ENCODE data around the gene PHF19. TPM values are rescaled to one million over a fixed set of nuclear protein-coding genes. Genes with fewer than 3 reads are reported as not detected.

Gene PHF19
- polyA plus RNA-seq, 1 donor (not counting 4 experiments of a cell fraction or from before 2014, with no cell fraction given) = 11.7 TPM

- Histone ChIP-seq H3K27ac (ENCODE audit: control insufficient read depth, insufficient read depth, low read length) (no peak overlapping the region), H3K79me2 (ENCODE audit: control insufficient read depth, insufficient read depth, low read length) (no peaks in the 10 kb centered on the region), H3K4me2 (ENCODE audit: control insufficient read depth, extremely low read depth, insufficient read depth, low read depth, low read length) (no peak overlapping the region), H3K9me1 (ENCODE audit: control insufficient read depth, extremely low read depth, insufficient read depth, low read length) (no peaks in the 10 kb centered on the region), H3K9ac (ENCODE audit: control insufficient read depth, extremely low read depth, insufficient read depth, low read length) (no peak overlapping the region), H2AFZ (ENCODE audit: control insufficient read depth, low read length) (no peak overlapping the region), H3K9me3 (ENCODE audit: control insufficient read depth, low read depth, low read length) (no peaks in the 10 kb centered on the region), H4K20me1 (ENCODE audit: control insufficient read depth, extremely low read depth, insufficient read depth, low read length) (no peaks in the 10 kb centered on the region), H3K27me3 (ENCODE audit: control insufficient read depth, extremely low read depth, insufficient read depth, low read length) (no peaks in the 10 kb centered on the region), H3K4me3 (ENCODE audit: control insufficient read depth in 2 of 3, extremely low read depth in 1 of 3, insufficient read depth in 2 of 3, low read depth in 1 of 3, low read length in 3 of 3) (no peak overlapping the region), H3K36me3 (ENCODE audit: control insufficient read depth in 2 of 2, extremely low read depth in 1 of 2, insufficient read depth in 2 of 2, low read length in 2 of 2) (peaks cover 5 to 21% of the 10 kb centered on the region in 2 experiments), H3K4me1 (ENCODE audit: control insufficient read depth, extremely low read depth, insufficient read depth, low read length) (no peaks in the 10 kb centered on the region)
- FAIRE-seq (no peak), DNase-seq (ENCODE audit: low read depth, low spot score) (no peak)
- dilution Hi-C loops (cut with MboI; ENCODE audit: extremely low pct_ligation_motif_present, low sequenced_read_pairs) = no loop called here
- no peak for TF ChIP-seq CTCF (optimal IDR thresholded peaks at IDR 0.05 in 1 of 3, IDR thresholded peaks at IDR 0.05 in 1 of 3, conservative IDR thresholded peaks at IDR 0.05 in 1 of 3; ENCODE audit: extremely low read depth in 1 of 3, insufficient read depth in 2 of 3, low read length in 3 of 3)
These were observed 19.1 kb downstream of the PHF19 start for GRCh38 chr9:120857902-120858301.

- H4K20me1 ChIP-seq (ENCODE audit: control insufficient read depth, extremely low read depth, insufficient read depth, low read length) = no peaks in the 10 kb centered on the region
- no peak overlapping the region for H2AFZ ChIP-seq (ENCODE audit: control insufficient read depth, low read length)
- TF ChIP-seq EZH2 (IDR thresholded peaks at IDR 0.05; ENCODE audit: low read length) (no peak), CTCF (optimal IDR thresholded peaks at IDR 0.05 in 1 of 3, IDR thresholded peaks at IDR 0.05 in 1 of 3, conservative IDR thresholded peaks at IDR 0.05 in 1 of 3; ENCODE audit: extremely low read depth in 1 of 3, insufficient read depth in 2 of 3, low read length in 3 of 3) (no peak)
- dilution Hi-C loops (cut with MboI; ENCODE audit: extremely low pct_ligation_motif_present, low sequenced_read_pairs) = no loop called here
- no peak overlapping the region for H3K4me2 ChIP-seq (ENCODE audit: control insufficient read depth, extremely low read depth, insufficient read depth, low read depth, low read length)
- no peaks in the 10 kb centered on the region for H3K79me2 ChIP-seq (ENCODE audit: control insufficient read depth, insufficient read depth, low read length)
- peaks cover 5 to 21% of the 10 kb centered on the region in 2 experiments for H3K36me3 ChIP-seq (ENCODE audit: control insufficient read depth in 2 of 2, extremely low read depth in 1 of 2, insufficient read depth in 2 of 2, low read length in 2 of 2)
- FAIRE-seq (no peak), DNase-seq (ENCODE audit: low read depth, low spot score) (no peak)
- no peak overlapping the region for H3K9ac ChIP-seq (ENCODE audit: control insufficient read depth, extremely low read depth, insufficient read depth, low read length)
- H3K27me3 ChIP-seq (ENCODE audit: control insufficient read depth, extremely low read depth, insufficient read depth, low read length) = no peaks in the 10 kb centered on the region
- no peak overlapping the region for H3K4me3 ChIP-seq (ENCODE audit: control insufficient read depth in 2 of 3, extremely low read depth in 1 of 3, insufficient read depth in 2 of 3, low read depth in 1 of 3, low read length in 3 of 3)
- no peak overlapping the region for H3K27ac ChIP-seq (ENCODE audit: control insufficient read depth, insufficient read depth, low read length)
- H3K9me3 ChIP-seq (ENCODE audit: control insufficient read depth, low read depth, low read length) = no peaks in the 10 kb centered on the region
- no peaks in the 10 kb centered on the region for H3K4me1 ChIP-seq (ENCODE audit: control insufficient read depth, extremely low read depth, insufficient read depth, low read length)
- H3K9me1 ChIP-seq (ENCODE audit: control insufficient read depth, extremely low read depth, insufficient read depth, low read length) = no peaks in the 10 kb centered on the region
These were observed 19.5 kb downstream of the PHF19 start for GRCh38 chr9:120857481-120857880.
